HG02852 (cell line): Measurements from ENCODE around the gene HSPA5.
"Not testable (repeated sequence)": the region's sequence is repeated elsewhere in the genome, so short reads cannot be mapped to it uniquely, and the experiment has no call there.

Experiments
- ATAC-seq: cut with Tn5 transposase; IDR thresholded peaks from one replicate; pipeline ENCODE4 v1.9.1; 2021; ENCODE audit warnings: mild to moderate bottlenecking, moderate library complexity; ENCODE audit not compliant: unreplicated experiment

Gene HSPA5

GRCh38 chr9:125194466-125194865 is 46.7 kb downstream of the HSPA5 start:
- not testable (repeated sequence) for ATAC-seq

- ATAC-seq = no peak
Observed at GRCh38 chr9:125190361-125190801, 50.8 kb downstream of the HSPA5 start.

GRCh38 chr9:125189361-125190289 is 51.5 kb downstream of the HSPA5 start, which contains the start of gene PPP6C:
Gene PPP6C (minus strand): TSS chr9:125189803. CDS start chr9:125189718, 85 bp downstream.
- peak; percentile 96 for ATAC-seq

DNA sequence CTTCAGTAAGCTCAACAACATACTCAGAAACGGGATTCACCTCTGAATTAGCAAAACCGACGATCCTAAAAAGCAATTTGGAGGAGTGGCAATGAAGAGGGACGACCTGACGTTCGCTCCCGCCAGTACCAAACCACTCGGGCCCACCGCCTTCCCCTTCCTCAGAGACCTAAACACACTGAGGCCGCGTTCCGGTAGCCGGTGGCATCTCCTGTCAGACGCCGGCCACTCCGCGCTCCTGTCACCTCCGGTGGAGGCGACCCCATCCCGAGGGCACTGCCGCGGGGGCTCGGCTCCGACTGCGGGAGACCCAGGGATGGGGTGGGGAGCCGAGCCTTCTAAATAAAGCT is 52.2 kb downstream of the HSPA5 start:
- ATAC-seq = peak; percentile 13
